ENCODE data around the gene CPN1.

DNA sequence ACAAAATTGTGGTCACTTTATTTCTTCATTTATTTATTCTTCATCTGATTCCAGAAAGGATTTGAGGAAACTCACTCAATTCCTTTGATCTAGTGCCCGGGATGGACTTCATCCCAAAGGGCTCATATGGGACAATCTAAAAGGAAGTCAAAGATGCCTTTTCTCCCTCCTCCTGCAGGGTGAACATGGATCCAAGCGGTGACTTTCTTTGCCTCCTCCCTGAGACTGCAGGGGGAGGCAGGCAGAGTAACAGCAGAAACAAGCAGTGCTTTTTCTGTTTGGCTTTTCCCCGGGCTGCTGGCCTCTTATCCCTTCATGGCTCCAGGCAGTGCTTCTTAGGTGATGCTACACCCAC lies 61.9 kb downstream of the CPN1 start:
- TF ChIP-seq, protein P1, sequence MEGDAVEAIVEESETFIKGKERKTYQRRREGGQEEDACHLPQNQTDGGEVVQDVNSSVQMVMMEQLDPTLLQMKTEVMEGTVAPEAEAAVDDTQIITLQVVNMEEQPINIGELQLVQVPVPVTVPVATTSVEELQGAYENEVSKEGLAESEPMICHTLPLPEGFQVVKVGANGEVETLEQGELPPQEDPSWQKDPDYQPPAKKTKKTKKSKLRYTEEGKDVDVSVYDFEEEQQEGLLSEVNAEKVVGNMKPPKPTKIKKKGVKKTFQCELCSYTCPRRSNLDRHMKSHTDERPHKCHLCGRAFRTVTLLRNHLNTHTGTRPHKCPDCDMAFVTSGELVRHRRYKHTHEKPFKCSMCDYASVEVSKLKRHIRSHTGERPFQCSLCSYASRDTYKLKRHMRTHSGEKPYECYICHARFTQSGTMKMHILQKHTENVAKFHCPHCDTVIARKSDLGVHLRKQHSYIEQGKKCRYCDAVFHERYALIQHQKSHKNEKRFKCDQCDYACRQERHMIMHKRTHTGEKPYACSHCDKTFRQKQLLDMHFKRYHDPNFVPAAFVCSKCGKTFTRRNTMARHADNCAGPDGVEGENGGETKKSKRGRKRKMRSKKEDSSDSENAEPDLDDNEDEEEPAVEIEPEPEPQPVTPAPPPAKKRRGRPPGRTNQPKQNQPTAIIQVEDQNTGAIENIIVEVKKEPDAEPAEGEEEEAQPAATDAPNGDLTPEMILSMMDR (IDR thresholded peaks at IDR 0.05 in 8 of 11, conservative IDR thresholded peaks at IDR 0.05 in 3 of 11), result no peak
- no peak for TF ChIP-seq POLR2AphosphoS5 (IDR thresholded peaks at IDR 0.05)
